CD4-positive, alpha-beta T cell (primary cell): ENCODE results near the gene LDLR. TPM values are rescaled to one million over a fixed set of nuclear protein-coding genes. Genes with fewer than 3 reads are reported as not detected.
"Not testable (repeated sequence)": the region's sequence is repeated elsewhere in the genome, so short reads cannot be mapped to it uniquely, and the experiment has no call there.

ENCODE experiments used
- ATAC-seq: fragments of 200-7000 bp; cut with Tn5 transposase; one replicate; pipeline ENCODE4 v1.10.0; 2022; ENCODE audit warnings: mild to moderate bottlenecking; ENCODE audit not compliant: poor library complexity
- CTCF ChIA-PET: fragments of 350-600 bp; sonication (Branson Sonifier 250); formaldehyde crosslinking; loops from one replicate; lab custom pipeline; 2021; ENCODE audit warnings: antibody characterized with exemption, inconsistent platforms; lab: Charles Lee
- POLR2A ChIA-PET: fragments of 350-600 bp; sonication (Branson Sonifier 250); formaldehyde crosslinking; loops from one replicate; lab custom pipeline; 2021; ENCODE audit warnings: antibody characterized with exemption, inconsistent platforms; lab: Charles Lee
- DNase-seq, 14 experiments: peaks; one replicate each; pipeline ENCODE4 v3.0.0-alpha.2; 2013 to 2020; ENCODE audit warnings: mixed read lengths in 2 of 14
- H3K27ac ChIP-seq, 2 donors: one replicate each; pipeline versions ENCODE4 v1.5.1 to v1.7.0; 2013; ENCODE audit warnings: low read length in 2 of 2, low read depth in 1 of 2, mild to moderate bottlenecking in 1 of 2
- H3K27me3 ChIP-seq, 2 experiments: 1 replicate in 1 of 2; 2 replicates in 1 of 2; pipeline versions ENCODE4 v1.6.1 to v1.7.0; 2013; ENCODE audit warnings: low read length in 2 of 2, control low read depth in 1 of 2, mild to moderate bottlenecking in 1 of 2, moderate library complexity in 1 of 2; ENCODE audit not compliant: insufficient read depth in 2 of 2, control insufficient read depth in 1 of 2
- H3K36me3 ChIP-seq: one replicate; pipeline ENCODE4 v1.6.1; 2013; ENCODE audit warnings: low read length, control low read depth; ENCODE audit not compliant: insufficient read depth
- H3K4me1 ChIP-seq: one replicate; pipeline ENCODE4 v1.6.1; 2013; ENCODE audit warnings: low read length, control low read depth; ENCODE audit not compliant: insufficient read depth
- H3K4me3 ChIP-seq: one replicate; pipeline ENCODE4 v1.5.1; 2013; ENCODE audit warnings: mild to moderate bottlenecking, low read length, moderate library complexity
- H3K9me3 ChIP-seq, 2 experiments: 1 replicate in 1 of 2; 2 replicates in 1 of 2; pipeline versions ENCODE4 v1.6.1 to v1.7.0; 2013; ENCODE audit warnings: low read length in 2 of 2, mild to moderate bottlenecking in 2 of 2, control low read depth in 1 of 2, moderate library complexity in 1 of 2; ENCODE audit not compliant: control insufficient read depth in 1 of 2, insufficient read depth in 1 of 2
- H3K27ac Mint-ChIP-seq: one replicate; pipeline ENCODE4 v1.8.0; 2020; ENCODE audit warnings: mixed read lengths
- H3K27me3 Mint-ChIP-seq: one replicate; pipeline ENCODE4 v1.8.0; 2021; ENCODE audit warnings: mixed read lengths
- H3K36me3 Mint-ChIP-seq: one replicate; pipeline ENCODE4 v1.8.0; 2021; ENCODE audit warnings: low read depth, mixed read lengths
- H3K4me1 Mint-ChIP-seq: one replicate; pipeline ENCODE4 v1.8.0; 2021; ENCODE audit warnings: low read depth, mixed read lengths
- H3K4me3 Mint-ChIP-seq: one replicate; pipeline ENCODE4 v1.8.0; 2020; ENCODE audit warnings: mild to moderate bottlenecking, mixed read lengths
- H3K9me3 Mint-ChIP-seq: one replicate; pipeline ENCODE4 v1.8.0; 2020; ENCODE audit warnings: mixed read lengths
- intact Hi-C, 2 experiments: fragments of 100-400 bp; cut with DNase I in 1 of 2; cut with micrococcal nuclease in 1 of 2; formaldehyde crosslinking; loops; one replicate each; pipeline versions ENCODE4 v1.15.1 to v1.9.0; 2023 to 2025; cut with DNase I, micrococcal nuclease
- total RNA-seq, 174 experiments: library from RNA in 2 of 174; stranded (reverse) in 2 of 174; gene quantifications; one replicate each; pipeline ENCODE4 v1.2.3 and lab custom pipeline; 2021 to 2026
- TF ChIP-seq, protein P1 (sequence below): fragments of 200-600 bp; IDR thresholded peaks from one replicate; pipeline ENCODE4 v1.8.0; 2022; ENCODE audit warnings: antibody characterized with exemption, mild to moderate bottlenecking

The LDLR gene
- total RNA-seq, 2 experiments from 2014 or later, result 32.5 to 34.0 TPM

DNA sequence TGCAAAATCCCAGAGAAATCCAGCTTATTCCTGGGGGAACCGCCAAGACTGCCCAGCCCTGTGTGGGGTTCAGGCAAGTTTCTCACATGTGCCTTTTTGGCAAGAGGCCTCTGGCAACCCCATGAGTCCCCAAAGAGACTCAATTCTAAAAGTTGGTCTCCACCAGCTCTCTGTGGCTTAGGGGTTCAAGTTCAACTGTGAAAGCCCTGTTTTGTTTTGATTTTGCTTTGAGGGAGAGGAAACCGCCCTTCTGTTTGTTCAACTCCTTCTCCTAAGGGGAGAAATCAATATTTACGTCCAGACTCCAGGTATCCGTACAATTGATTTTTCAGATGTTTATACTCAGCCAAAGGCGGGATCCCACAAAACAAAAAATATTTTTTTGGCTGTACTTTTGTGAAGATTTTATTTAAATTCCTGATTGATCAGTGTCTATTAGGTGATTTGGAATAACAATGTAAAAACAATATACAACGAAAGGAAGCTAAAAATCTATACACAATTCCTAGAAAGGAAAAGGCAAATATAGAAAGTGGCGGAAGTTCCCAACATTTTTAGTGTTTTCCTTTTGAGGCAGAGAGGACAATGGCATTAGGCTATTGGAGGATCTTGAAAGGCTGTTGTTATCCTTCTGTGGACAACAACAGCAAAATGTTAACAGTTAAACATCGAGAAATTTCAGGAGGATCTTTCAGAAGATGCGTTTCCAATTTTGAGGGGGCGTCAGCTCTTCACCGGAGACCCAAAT lies 583 bp upstream of the LDLR start:
- DNase-seq (no peak), ATAC-seq (no peak)
- H3K4me1 ChIP-seq, result peaks cover 68% of the 10 kb centered on the region
- intact Hi-C loops, result loop anchor here in 1 of 2 experiments (5.0 kb wide), 2 partner anchors 39 to 51 kb away; no protein-coding TSS in a partner anchor
- H3K4me1 Mint-ChIP-seq, result peaks cover 43% of the 10 kb centered on the region
- ChIA-PET CTCF (interaction anchor here (1.0 to 3.9 kb wide), 4 partner anchors 21 to 53 kb away, joined by 3 to 15 read pairs (median 8); no protein-coding TSS in a partner anchor), POLR2A (interaction anchor here (1.0 to 1.9 kb wide), 7 partner anchors 23 to 522 kb away, joined by 3 to 10 read pairs (median 5); partner anchors contain the start of genes KRI1 and SMARCA4)
- TF ChIP-seq, protein P1, sequence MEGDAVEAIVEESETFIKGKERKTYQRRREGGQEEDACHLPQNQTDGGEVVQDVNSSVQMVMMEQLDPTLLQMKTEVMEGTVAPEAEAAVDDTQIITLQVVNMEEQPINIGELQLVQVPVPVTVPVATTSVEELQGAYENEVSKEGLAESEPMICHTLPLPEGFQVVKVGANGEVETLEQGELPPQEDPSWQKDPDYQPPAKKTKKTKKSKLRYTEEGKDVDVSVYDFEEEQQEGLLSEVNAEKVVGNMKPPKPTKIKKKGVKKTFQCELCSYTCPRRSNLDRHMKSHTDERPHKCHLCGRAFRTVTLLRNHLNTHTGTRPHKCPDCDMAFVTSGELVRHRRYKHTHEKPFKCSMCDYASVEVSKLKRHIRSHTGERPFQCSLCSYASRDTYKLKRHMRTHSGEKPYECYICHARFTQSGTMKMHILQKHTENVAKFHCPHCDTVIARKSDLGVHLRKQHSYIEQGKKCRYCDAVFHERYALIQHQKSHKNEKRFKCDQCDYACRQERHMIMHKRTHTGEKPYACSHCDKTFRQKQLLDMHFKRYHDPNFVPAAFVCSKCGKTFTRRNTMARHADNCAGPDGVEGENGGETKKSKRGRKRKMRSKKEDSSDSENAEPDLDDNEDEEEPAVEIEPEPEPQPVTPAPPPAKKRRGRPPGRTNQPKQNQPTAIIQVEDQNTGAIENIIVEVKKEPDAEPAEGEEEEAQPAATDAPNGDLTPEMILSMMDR, result no peak
- no peaks in the 10 kb centered on the region for H3K9me3 Mint-ChIP-seq
- no peaks in the 10 kb centered on the region for H3K36me3 ChIP-seq
- H3K27me3 ChIP-seq, result no peaks in the 10 kb centered on the region
- no peaks in the 10 kb centered on the region for H3K27me3 Mint-ChIP-seq
- peak overlapping the region; percentile 89 for H3K4me3 Mint-ChIP-seq
- H3K27ac ChIP-seq, result peak overlapping the region in 1 of 2 donors; percentile 50
- H3K4me3 ChIP-seq, result peak overlapping the region; percentile 86
- peaks cover 10% of the 10 kb centered on the region for H3K36me3 Mint-ChIP-seq
- H3K9me3 ChIP-seq, result peaks cover 0 to 4% of the 10 kb centered on the region in 2 experiments
- H3K27ac Mint-ChIP-seq, result peak overlapping the region; percentile 92

DNA sequence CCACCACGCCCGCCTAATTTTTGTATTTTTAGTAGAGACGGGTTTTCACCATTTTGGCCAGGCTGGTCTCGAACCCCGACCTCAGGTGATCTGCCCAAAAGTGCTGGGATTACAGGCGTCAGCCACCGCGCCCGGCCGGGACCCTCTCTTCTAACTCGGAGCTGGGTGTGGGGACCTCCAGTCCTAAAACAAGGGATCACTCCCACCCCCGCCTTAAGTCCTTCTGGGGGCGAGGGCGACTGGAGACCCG lies 676 bp downstream of the LDLR start:
- H3K4me1 Mint-ChIP-seq, result peaks cover 46% of the 10 kb centered on the region
- peak overlapping the region; percentile 89 for H3K4me3 Mint-ChIP-seq
- H3K4me3 ChIP-seq, result peak overlapping the region; percentile 86
- H3K27me3 ChIP-seq, H3K9me3 ChIP-seq, H3K27me3 Mint-ChIP-seq, H3K36me3 ChIP-seq, H3K9me3 Mint-ChIP-seq: not testable (repeated sequence)
- peak in 3 of 14 experiments; percentile 7 to 41 (median 19) for DNase-seq
- CTCF ChIA-PET, result interaction anchor here (1.1 to 3.9 kb wide), 3 partner anchors 11 to 54 kb away, joined by 3 to 15 read pairs (median 13); no protein-coding TSS in a partner anchor
- peaks cover 73% of the 10 kb centered on the region for H3K4me1 ChIP-seq
- intact Hi-C loops, result loop anchor here (2.0 to 10.0 kb wide), 3 partner anchors 37 to 129 kb away; partner anchors contain the start of gene SMARCA4 (in 2 of the 2)
- POLR2A ChIA-PET, result interaction anchor here (0.6 to 2.1 kb wide), 9 partner anchors 10 to 524 kb away, joined by 3 to 10 read pairs (median 6); partner anchors contain the start of genes KRI1 and SMARCA4
- H3K36me3 Mint-ChIP-seq, result peaks cover 12% of the 10 kb centered on the region
- H3K27ac ChIP-seq, result peak overlapping the region; percentile 78
- H3K27ac Mint-ChIP-seq, result peak overlapping the region; percentile 92
- peak; percentile 2 for ATAC-seq

DNA sequence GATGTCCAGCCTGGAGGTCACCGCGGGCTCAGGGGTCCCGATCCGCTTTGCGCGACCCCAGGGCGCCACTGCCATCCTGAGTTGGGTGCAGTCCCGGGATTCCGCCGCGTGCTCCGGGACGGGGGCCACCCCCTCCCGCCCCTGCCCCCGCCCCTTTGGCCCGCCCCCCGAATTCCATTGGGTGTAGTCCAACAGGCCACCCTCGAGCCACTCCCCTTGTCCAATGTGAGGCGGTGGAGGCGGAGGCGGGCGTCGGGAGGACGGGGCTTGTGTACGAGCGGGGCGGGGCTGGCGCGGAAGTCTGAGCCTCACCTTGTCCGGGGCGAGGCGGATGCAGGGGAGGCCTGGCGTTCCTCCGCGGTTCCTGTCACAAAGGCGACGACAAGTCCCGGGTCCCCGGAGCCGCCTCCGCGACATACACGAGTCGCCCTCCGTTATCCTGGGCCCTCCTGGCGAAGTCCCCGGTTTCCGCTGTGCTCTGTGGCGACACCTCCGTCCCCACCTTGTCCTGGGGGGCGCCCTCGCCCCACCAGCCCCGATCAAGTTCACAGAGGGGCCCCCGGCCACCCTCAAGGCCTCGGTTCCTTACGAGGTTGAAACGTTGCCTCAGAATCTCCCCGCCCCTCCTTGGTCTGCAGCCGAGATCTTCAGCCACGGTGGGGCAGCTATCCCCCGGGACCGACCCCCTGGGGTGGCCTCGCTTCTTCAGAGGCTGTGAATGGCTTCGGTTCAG lies 1.2 kb downstream of the LDLR start:
- peak overlapping the region; percentile 92 for H3K27ac Mint-ChIP-seq
- no peaks in the 10 kb centered on the region for H3K27me3 ChIP-seq
- ChIA-PET CTCF (interaction anchor here (1.1 to 3.9 kb wide), 4 partner anchors 10 to 55 kb away, joined by 3 to 15 read pairs (median 11); no protein-coding TSS in a partner anchor), POLR2A (interaction anchor here (0.7 to 2.1 kb wide), 8 partner anchors 10 to 130 kb away, joined by 3 to 10 read pairs (median 8); partner anchors contain the start of gene SMARCA4)
- DNase-seq (peak; percentile 94 to 99 (median 97)), ATAC-seq (peak; percentile 86)
- peaks cover 49% of the 10 kb centered on the region for H3K4me1 Mint-ChIP-seq
- H3K27me3 Mint-ChIP-seq, result no peaks in the 10 kb centered on the region
- peak overlapping the region; percentile 98 to 99 for H3K27ac ChIP-seq
- TF ChIP-seq, protein P1, result no peak
- H3K4me1 ChIP-seq, result peaks cover 73% of the 10 kb centered on the region
- peak overlapping the region; percentile 89 for H3K4me3 Mint-ChIP-seq
- peaks cover 0 to 4% of the 10 kb centered on the region in 2 experiments for H3K9me3 ChIP-seq
- intact Hi-C loops, result loop anchor here (2.0 to 10.0 kb wide), 3 partner anchors 37 to 130 kb away; partner anchors contain the start of gene SMARCA4 (in 2 of the 2)
- peaks cover 15% of the 10 kb centered on the region for H3K36me3 Mint-ChIP-seq
- peaks cover 3% of the 10 kb centered on the region for H3K36me3 ChIP-seq
- peak overlapping the region; percentile 86 for H3K4me3 ChIP-seq
- H3K9me3 Mint-ChIP-seq, result no peaks in the 10 kb centered on the region
